Lung (tissue), 12 donors: ENCODE measurements around the gene GAL3ST1. TPM values are rescaled to one million over a fixed set of nuclear protein-coding genes. Genes with fewer than 3 reads are reported as not detected.

Experiments
- ATAC-seq: fragments of 200-7000 bp; cut with Tn5 transposase; one replicate; pipeline ENCODE4 v1.9.1; 2020; ENCODE audit warnings: moderate number of reproducible peaks; ENCODE audit not compliant: insufficient read depth, low FRiP score
- DNase-seq, 3 donors: peaks; one replicate each; pipeline ENCODE4 v3.0.0-alpha.2; 2013 to 2017
- H3K27ac ChIP-seq, 2 donors: one replicate each; pipeline ENCODE4 v1.5.1; 2013; ENCODE audit warnings: mild to moderate bottlenecking in 2 of 2, moderate library complexity in 2 of 2, control low read depth in 1 of 2, inconsistent platforms in 1 of 2, low read depth in 1 of 2, low read length in 1 of 2
- H3K27me3 ChIP-seq, 3 donors: one replicate each; pipeline ENCODE4 v1.5.1; 2013; ENCODE audit warnings: low read length in 2 of 3; ENCODE audit not compliant: control insufficient read depth in 3 of 3, insufficient read depth in 3 of 3
- H3K36me3 ChIP-seq, 4 donors: one replicate each; pipeline ENCODE4 v1.5.1; 2013; ENCODE audit warnings: low read length in 4 of 4, mild to moderate bottlenecking in 1 of 4, moderate library complexity in 1 of 4; ENCODE audit not compliant: control insufficient read depth in 4 of 4, insufficient read depth in 4 of 4
- H3K4me1 ChIP-seq, 5 donors: one replicate each; pipeline ENCODE4 v1.5.1; 2013; ENCODE audit warnings: low read length in 5 of 5, mild to moderate bottlenecking in 2 of 5, moderate library complexity in 1 of 5; ENCODE audit not compliant: control insufficient read depth in 5 of 5, insufficient read depth in 5 of 5
- H3K4me3 ChIP-seq: one replicate; pipeline ENCODE4 v1.5.1; 2013; ENCODE audit warnings: mild to moderate bottlenecking, control low read depth, moderate library complexity
- H3K9ac ChIP-seq, 2 donors: one replicate each; pipeline ENCODE4 v1.5.1; 2013; ENCODE audit warnings: low read length in 2 of 2, control low read depth in 1 of 2; ENCODE audit not compliant: insufficient read depth in 1 of 2
- H3K9me3 ChIP-seq, 4 donors: one replicate each; pipeline ENCODE4 v1.5.1; 2013; ENCODE audit warnings: low read length in 3 of 4, mild to moderate bottlenecking in 1 of 4, moderate library complexity in 1 of 4; ENCODE audit not compliant: control insufficient read depth in 4 of 4, insufficient read depth in 3 of 4
- WGBS, 2 donors: extraction: QIAGEN DNeasy Blood & Tissue Kit; methylation state at CpG; one replicate each; pipeline ENCODE4 v1.1.7; 2013; 5-methylcytosine and 5-hydroxymethylcytosine counted together
- polyA plus RNA-seq, 2 donors: library from polyadenylated mRNA; stranded (reverse); fragments of 200-250 nt; gene quantifications; one replicate each; pipeline ENCODE4 v1.2.1, GENCODE V29; 2013
- total RNA-seq, 2 donors: library from RNA; depleted of rRNA in 1 of 2; stranded (reverse); fragments of >200 nt in 1 of 2; gene quantifications; one replicate each; pipeline ENCODE4 v1.2.1, GENCODE V29; 2014 to 2021
- TF ChIP-seq, protein P1 (sequence below): IDR thresholded peaks from 2 replicates; pipeline ENCODE4 v1.5.1; 2012; ENCODE audit warnings: mild to moderate bottlenecking; ENCODE audit errors: control extremely low read depth, extremely low read depth
- donor health status: control.
- donor health status: control.
- donor health status: Bipolar disorder and iron deficiency.
- donor health status: healthy.
- donor health status: DM: yes; HTN: yes; CAD: no.

The GAL3ST1 gene
- total and polyA plus RNA-seq, 4 donors: 0.72 to 4.0 (median 3.4) TPM

DNA sequence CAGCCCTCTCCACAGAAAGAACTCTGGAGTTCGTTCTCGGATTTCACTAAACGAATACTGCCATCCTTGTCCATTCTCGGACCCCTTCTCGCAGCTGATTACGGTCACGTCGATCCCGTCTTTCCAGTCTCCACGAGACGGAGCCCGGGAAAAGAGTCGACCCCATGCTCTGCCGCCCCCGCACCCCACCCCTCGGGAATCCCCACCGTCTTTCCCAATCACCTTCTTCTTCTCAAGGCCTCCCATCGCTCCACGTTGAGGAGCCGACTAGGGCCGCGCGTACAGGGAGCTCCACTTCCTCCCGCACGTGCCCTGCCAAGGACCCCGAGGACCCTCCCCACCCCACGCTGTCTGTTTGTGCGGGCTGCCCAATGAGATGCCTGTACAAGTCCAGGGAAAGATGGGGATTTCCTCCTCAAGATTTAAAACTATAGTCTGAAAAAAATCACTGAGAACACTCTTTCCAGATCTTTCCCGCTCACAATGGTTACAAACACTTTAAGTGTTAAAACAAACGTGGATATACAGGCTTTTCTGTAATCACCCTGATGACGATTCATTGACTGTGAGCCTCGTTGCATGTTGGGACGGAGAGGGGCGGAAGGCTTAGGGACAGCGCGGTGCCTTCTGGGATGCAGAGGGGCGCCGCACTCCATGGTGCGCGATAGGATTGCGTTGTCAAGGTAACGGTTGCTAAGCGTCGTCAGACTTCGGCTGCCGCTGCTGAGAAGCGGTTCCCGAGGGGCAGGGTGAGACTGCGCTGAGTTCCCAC lies 17.3 kb upstream of the GAL3ST1 start, which contains the start of gene PES1:
Gene PES1, minus strand, starts transcription at position 323 of the 772 bp plus-strand sequence. Its CDS starts 77 bp downstream, at position 246.
- TF ChIP-seq, protein P1, sequence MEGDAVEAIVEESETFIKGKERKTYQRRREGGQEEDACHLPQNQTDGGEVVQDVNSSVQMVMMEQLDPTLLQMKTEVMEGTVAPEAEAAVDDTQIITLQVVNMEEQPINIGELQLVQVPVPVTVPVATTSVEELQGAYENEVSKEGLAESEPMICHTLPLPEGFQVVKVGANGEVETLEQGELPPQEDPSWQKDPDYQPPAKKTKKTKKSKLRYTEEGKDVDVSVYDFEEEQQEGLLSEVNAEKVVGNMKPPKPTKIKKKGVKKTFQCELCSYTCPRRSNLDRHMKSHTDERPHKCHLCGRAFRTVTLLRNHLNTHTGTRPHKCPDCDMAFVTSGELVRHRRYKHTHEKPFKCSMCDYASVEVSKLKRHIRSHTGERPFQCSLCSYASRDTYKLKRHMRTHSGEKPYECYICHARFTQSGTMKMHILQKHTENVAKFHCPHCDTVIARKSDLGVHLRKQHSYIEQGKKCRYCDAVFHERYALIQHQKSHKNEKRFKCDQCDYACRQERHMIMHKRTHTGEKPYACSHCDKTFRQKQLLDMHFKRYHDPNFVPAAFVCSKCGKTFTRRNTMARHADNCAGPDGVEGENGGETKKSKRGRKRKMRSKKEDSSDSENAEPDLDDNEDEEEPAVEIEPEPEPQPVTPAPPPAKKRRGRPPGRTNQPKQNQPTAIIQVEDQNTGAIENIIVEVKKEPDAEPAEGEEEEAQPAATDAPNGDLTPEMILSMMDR: no peak
- H3K9me3 ChIP-seq: no peaks in the 10 kb centered on the region
- ATAC-seq: peak; percentile 99

DNA sequence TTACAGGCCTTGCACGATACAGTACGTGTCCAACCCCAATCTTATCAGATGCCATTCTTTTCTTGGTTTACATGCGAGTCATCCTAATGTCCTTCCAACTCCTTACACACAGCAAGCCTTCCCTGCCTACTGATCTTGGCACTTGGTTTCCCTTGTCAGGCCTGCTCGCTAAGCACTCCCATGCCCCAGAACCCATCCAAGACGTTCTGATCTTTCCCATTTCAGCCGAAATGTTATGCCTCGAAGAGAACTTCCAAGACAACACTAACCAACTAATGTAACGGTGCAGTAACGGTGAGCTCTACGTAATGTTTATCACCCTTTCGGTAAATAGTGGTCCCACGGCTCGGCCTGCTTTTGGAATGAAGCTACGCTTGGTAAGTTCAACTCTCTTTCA lies 16.7 kb upstream of the GAL3ST1 start:
- peak overlapping the region; percentile 91 to 92 for H3K9ac ChIP-seq
- no peaks in the 10 kb centered on the region for H3K27me3 ChIP-seq
- H3K9me3 ChIP-seq: no peaks in the 10 kb centered on the region
- no peak for DNase-seq
- peak overlapping the region; percentile 95 for H3K4me3 ChIP-seq
- TF ChIP-seq, protein P1: no peak
- peak overlapping the region in 1 of 2 donors; percentile 30 for H3K27ac ChIP-seq
- 4 to 5% methylated on average over 14 of the region's 14 CpGs for WGBS, 2 donors
- peaks cover 4 to 15% (median 7%) of the 10 kb centered on the region in 5 donors for H3K4me1 ChIP-seq
- H3K36me3 ChIP-seq: peaks cover 7 to 27% (median 21%) of the 10 kb centered on the region in 4 donors
- no peak for ATAC-seq

More for the DNA sequence above, 17.3 kb upstream of the GAL3ST1 start, which contains the start of gene PES1:
- H3K9ac ChIP-seq: peak within 1 kb of the TSS; percentile 91 to 92
- peak; percentile 98 to 100 (median 99) for DNase-seq
- peak within 1 kb of the TSS; percentile 95 for H3K4me3 ChIP-seq
- H3K27me3 ChIP-seq: no peaks in the 10 kb centered on the region
- H3K36me3 ChIP-seq: peaks cover 6 to 23% (median 16%) of the 10 kb centered on the region in 4 donors
- peaks cover 4 to 15% (median 7%) of the 10 kb centered on the region in 5 donors for H3K4me1 ChIP-seq
- 1% methylated on average over 48 to 49 of the region's 49 CpGs for WGBS, 2 donors
- peak within 1 kb of the TSS; percentile 15 to 30 for H3K27ac ChIP-seq

DNA sequence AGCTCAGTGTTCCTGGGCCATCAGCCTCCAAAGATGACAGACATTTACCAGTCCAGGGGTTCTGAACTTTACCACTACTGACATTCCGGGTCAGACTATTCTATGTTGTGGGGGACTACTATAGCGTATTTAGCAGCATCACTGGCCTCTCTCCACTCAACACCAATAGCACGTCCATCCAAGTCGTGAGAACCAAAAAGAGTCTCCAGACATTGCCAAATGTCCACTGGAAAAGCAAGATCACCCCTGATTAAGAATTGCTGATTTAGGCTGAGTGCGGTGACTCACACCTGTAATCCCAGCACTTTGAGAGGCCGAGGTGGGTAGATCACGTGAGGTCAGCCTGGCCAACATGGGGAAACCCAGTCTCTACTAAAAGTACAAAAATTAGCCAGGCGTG lies 11.9 kb upstream of the GAL3ST1 start:
- Histone ChIP-seq H3K9me3 (peaks cover 0 to 4% (median 0%) of the 10 kb centered on the region in 4 donors), H3K27ac (no peak overlapping the region), H3K27me3 (no peaks in the 10 kb centered on the region), H3K4me3 (no peak overlapping the region), H3K36me3 (peaks cover 34 to 73% (median 41%) of the 10 kb centered on the region in 4 donors), H3K9ac (no peak overlapping the region), H3K4me1 (peaks cover 0 to 12% (median 7%) of the 10 kb centered on the region in 5 donors)
- WGBS, 2 donors: 96 to 98% methylated on average over 8 of the region's 8 CpGs
- no peak for DNase-seq
- TF ChIP-seq, protein P1: no peak
- no peak for ATAC-seq
